RCC 7860 (cell line): Measurements from ENCODE around the gene CYP27B1.
"Not testable (repeated sequence)": the region's sequence is repeated elsewhere in the genome, so short reads cannot be mapped to it uniquely, and the experiment has no call there.

Experiments
- DNase-seq: peaks from one replicate; pipeline ENCODE4 v3.0.0-alpha.2; 2015; ENCODE audit warnings: low spot score
- FAIRE-seq: peaks from 2 replicates; lab custom pipeline; 2012; peaks lifted over from hg19 to GRCh38; lab: Jason Lieb, UNC

The CYP27B1 gene

DNA sequence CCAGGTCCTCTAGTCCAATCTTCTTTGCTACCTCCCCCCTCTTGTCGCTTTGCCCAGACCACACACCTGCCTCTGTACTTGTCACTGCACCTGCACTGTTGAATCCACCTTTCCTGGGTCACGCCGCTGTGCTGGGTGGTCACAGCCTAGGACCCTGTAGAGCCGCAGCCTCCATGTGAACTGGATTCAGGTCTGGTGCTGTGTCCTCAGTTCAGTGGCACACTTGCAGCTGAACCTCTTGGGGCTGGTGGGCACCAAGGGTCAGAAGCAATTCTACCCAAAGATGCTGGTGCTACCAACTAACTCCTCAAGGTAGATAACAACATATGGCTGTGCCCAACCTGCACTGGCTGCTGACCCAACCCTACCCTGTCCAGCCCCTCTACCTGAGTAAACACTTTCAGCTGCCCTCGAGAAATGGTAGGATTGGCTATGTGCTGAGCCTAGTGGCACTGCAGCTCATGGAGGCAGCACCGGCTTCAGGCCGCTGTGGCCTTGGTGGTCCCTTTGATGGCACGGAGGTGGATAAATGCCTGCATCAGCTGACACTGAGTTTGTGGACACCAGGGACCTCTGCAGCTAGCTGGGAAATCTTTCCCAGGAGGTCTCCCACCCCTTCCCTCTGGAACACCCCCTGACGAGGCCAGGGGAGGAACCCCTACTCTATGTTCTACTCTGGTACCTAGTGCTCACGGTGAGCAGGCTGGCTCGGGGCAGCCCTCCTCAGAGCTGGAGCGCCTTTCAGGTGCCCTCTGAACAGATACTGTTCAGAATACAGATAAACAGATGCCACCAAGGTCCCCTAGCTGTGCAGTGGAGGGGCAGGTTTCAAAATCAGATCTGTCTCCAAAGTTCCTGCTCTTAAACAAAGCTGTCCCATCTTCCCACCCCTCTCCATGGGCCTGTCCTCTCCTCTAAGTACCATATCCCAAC is 42.6 kb downstream of the CYP27B1 start:
- no peak for DNase-seq
- no peak for FAIRE-seq

- FAIRE-seq (no peak), DNase-seq (no peak)
Observed at GRCh38 chr12:57723630-57723962, 43.3 kb downstream of the CYP27B1 start.

- FAIRE-seq (no peak), DNase-seq (no peak)
Observed at GRCh38 chr12:57722716-57723629, 43.9 kb downstream of the CYP27B1 start.

DNA sequence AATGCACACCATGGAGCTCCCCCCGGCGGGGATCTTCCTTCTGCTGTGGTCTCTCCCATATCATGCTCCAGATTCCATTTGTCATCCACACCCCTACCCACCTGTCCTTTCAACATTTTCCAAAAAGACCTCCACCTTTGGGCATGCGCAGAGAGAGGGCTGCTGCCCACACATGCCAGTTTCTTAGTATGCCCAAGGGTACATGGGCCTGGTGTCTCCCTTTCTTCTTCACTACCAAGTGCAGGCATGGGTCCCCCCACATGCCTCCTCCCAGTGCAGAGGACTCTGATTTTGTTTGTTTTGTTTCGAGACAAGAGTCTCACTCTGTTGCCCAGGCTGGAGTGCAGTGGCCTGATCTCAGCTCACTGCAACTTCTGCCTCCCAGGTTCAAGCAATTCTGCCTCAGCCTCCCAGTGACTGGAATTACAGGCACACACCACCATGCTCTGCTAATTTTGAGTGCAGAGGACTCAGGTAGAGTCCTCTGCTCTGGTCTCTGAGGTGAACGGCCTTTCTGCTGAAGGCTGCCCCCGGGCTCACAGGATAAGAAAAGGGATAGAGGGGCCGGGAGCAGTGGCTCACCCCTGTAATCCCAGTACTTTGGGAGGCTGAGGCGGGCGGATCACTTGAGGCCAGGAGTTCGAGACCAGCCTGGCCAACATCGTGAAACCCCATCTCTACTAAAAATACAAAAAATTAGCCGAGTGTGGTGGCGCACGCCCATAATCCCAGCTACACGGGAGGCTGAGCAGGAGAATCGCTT is 44.9 kb downstream of the CYP27B1 start:
- FAIRE-seq, DNase-seq: not testable (repeated sequence)

GRCh38 chr12:57720606-57721595 is 46.0 kb downstream of the CYP27B1 start:
- FAIRE-seq, result no peak
- DNase-seq, result no peak

GRCh38 chr12:57719777-57720605 is 46.9 kb downstream of the CYP27B1 start:
- FAIRE-seq, result no peak

DNA sequence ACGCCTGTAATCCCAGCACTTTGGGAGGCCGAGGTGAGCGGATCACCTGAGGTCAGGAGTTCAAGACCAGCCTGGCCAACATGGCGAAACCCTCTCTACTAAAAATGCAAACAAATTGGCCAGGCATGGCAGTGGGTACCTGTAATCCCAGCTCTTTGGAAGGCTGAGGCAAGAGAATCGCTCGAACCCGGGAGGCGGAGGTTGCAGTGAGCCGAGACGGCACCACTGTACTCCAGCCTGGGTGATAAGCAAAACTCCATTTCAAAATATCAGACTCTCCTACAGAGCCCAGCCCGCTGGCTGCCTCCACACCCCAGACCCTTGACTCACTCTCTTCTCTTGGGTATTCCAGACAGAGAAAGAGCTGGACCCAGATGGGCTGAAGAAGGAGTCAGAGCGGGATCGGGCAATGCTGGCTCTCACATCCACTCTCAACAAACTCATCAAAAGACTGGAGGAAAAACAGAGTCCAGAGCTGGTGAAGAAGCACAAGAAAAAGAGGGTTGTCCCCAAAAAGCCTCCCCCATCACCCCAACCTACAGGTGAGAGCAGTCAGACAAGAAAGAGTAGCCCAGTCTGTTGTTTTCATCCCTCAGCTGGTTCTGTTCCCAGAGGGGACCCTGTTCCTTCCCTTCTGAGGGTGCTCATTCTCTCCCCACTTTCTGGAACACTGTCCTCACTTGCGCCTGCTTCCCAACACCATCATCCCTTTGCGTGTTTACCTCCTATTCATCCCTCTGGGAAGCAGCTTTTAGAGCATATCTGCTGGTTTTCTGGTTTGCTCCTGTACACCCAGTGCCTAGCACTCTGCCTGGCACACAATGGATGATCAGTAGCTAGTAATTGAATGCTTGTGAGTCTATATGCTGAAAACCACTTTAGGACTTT is 48.0 kb downstream of the CYP27B1 start:
- FAIRE-seq, result no peak

More at GRCh38 chr12:57719777-57720605, 46.9 kb downstream of the CYP27B1 start:
- DNase-seq, result no peak

GRCh38 chr12:57717846-57718640 is 48.8 kb downstream of the CYP27B1 start:
- FAIRE-seq, result no peak
- DNase-seq, result no peak

More for the DNA sequence above, 48.0 kb downstream of the CYP27B1 start:
- no peak for DNase-seq

GRCh38 chr12:57717131-57717530 is 49.7 kb downstream of the CYP27B1 start:
- FAIRE-seq (no peak), DNase-seq (no peak)

- DNase-seq (no peak), FAIRE-seq (no peak)
Observed at GRCh38 chr12:57716305-57716704, 50.6 kb downstream of the CYP27B1 start.

DNA sequence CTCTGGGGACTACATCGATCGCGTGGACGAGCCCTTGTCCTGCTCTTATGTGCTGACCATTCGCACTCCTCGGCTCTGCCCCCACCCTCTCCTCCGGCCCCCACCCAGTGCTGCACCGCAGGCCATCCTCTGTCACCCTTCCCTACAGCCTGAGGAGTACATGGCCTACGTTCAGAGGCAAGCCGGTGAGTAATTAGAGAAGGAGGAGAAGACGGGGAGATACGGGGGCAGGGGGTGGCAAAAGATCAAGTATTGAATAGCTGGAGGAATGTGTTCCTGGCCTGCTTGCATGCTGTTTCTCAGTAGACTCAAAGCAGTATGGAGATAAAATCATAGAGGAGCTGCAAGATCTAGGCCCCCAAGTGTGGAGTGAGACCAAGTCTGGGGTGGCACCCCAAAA is 51.1 kb downstream of the CYP27B1 start:
- FAIRE-seq (no peak), DNase-seq (no peak)

GRCh38 chr12:57715036-57715748 is 51.7 kb downstream of the CYP27B1 start:
- not testable (repeated sequence) for FAIRE-seq, DNase-seq

DNA sequence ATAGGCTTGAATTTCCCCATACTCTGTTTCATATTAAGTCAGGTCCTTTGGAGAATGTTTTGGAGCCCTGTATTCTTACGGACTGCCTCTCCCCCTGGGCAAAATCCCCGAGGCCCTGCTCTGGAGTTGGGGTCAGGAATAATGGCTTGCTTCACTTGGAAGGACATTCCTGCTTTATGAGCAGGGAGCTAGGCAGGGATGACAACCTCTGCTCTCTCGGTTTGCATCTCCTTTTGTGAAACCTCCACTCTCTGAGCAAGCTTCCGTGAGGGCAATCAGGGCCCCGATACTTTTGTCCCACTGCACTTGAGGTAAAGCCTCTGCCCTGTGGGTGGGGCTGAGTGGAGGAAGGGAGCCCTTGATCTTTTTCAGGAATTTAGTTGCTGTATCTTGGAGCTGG is 53.7 kb downstream of the CYP27B1 start:
- FAIRE-seq, result no peak

DNA sequence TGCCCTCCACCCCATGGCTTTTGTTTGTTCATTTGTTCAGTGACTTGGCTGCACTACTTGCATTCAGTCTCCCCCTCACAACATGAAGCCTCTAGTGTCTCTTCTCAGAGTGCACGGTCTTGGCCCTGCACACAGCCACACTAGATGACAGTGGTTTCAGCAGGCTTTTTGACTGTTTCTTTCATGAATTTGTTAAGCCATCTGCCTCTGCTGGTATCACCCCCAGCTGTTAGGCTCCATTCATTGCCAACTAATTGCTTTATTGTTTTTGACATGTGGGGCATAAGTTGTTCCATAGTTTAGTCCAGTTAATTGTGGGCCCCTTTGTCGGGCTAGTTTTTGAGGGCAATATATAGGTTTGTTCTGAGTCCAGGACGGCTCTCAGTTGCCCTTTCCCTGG is 54.2 kb downstream of the CYP27B1 start:
- FAIRE-seq (no peak), DNase-seq (no peak)

More for the DNA sequence above, 53.7 kb downstream of the CYP27B1 start:
- no peak for DNase-seq
